Right atrium auricular region (tissue), 2 donors: ENCODE results near the gene ALG6. TPM values are rescaled to one million over a fixed set of nuclear protein-coding genes. Genes with fewer than 3 reads are reported as not detected.

Source experiments
- DNase-seq: peaks from one replicate; pipeline ENCODE4 v3.0.0-alpha.2; 2019; ENCODE audit warnings: low spot score
- H3K27ac ChIP-seq, 2 donors: fragments of 200-600 bp; sonication (generic); 1 replicate in 1 of 2; 2 replicates in 1 of 2; pipeline ENCODE4 v1.5.1; 2016 to 2019
- H3K27me3 ChIP-seq, 2 donors: fragments of 200-600 bp; sonication (generic); one replicate each; pipeline versions ENCODE4 v1.5.1 to v1.6.0; 2017 to 2019
- H3K36me3 ChIP-seq: fragments of 200-600 bp; sonication (generic); one replicate; pipeline ENCODE4 v1.5.1; 2016
- H3K4me1 ChIP-seq, 2 donors: fragments of 200-600 bp; sonication (generic); one replicate each; pipeline versions ENCODE4 v1.5.1 to v1.6.0; 2017 to 2019
- H3K4me3 ChIP-seq, 2 donors: fragments of 200-600 bp; sonication (generic); 1 replicate in 1 of 2; 2 replicates in 1 of 2; pipeline ENCODE4 v1.5.1; 2017 to 2019; ENCODE audit warnings: mild to moderate bottlenecking in 1 of 2, moderate library complexity in 1 of 2
- H3K9me3 ChIP-seq, 2 donors: fragments of 200-600 bp; sonication (generic); one replicate each; pipeline ENCODE4 v1.5.1; 2019
- total RNA-seq, 2 donors: library from RNA; depleted of rRNA; stranded (reverse); fragments of >200 nt; gene quantifications; one replicate each; pipeline ENCODE4 v1.1.0, GENCODE V29; 2016
- TF ChIP-seq, protein P1 (sequence below), 2 donors: fragments of 200-600 bp; sonication (generic); IDR thresholded peaks; one replicate each; pipeline ENCODE4 v1.5.1; 2019; ENCODE audit warnings: antibody characterized with exemption in 2 of 2

ALG6 gene
- total RNA-seq, 2 donors from 2014 or later: 4.1 to 4.7 TPM

DNA sequence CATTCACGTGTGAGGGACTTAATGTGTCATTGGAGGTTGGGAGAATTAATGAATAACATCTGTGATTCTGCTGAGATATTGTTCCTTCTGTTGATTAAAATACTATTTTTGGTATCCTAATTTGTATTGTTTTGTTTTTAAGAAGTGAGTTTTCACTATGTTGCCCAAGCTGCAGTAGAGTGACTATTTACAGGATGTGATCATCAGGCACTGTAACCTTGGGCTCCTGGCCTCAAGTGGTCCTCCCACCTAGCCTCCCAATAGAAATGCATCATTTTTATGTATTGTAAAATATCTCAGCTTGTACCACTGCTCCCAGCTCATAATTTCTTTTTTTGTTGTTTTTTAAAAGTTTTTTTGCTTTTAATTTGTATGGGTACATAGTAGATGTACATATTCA, 14.3 kb downstream of the ALG6 start:
- no peak overlapping the region for H3K27ac ChIP-seq
- no peaks in the 10 kb centered on the region for H3K27me3 ChIP-seq
- no peak overlapping the region for H3K4me3 ChIP-seq
- H3K36me3 ChIP-seq: no peaks in the 10 kb centered on the region
- TF ChIP-seq, protein P1, sequence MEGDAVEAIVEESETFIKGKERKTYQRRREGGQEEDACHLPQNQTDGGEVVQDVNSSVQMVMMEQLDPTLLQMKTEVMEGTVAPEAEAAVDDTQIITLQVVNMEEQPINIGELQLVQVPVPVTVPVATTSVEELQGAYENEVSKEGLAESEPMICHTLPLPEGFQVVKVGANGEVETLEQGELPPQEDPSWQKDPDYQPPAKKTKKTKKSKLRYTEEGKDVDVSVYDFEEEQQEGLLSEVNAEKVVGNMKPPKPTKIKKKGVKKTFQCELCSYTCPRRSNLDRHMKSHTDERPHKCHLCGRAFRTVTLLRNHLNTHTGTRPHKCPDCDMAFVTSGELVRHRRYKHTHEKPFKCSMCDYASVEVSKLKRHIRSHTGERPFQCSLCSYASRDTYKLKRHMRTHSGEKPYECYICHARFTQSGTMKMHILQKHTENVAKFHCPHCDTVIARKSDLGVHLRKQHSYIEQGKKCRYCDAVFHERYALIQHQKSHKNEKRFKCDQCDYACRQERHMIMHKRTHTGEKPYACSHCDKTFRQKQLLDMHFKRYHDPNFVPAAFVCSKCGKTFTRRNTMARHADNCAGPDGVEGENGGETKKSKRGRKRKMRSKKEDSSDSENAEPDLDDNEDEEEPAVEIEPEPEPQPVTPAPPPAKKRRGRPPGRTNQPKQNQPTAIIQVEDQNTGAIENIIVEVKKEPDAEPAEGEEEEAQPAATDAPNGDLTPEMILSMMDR (IDR thresholded peaks at IDR 0.05): no peak
- no peak for DNase-seq
- no peaks in the 10 kb centered on the region for H3K4me1 ChIP-seq
- no peaks in the 10 kb centered on the region for H3K9me3 ChIP-seq

DNA sequence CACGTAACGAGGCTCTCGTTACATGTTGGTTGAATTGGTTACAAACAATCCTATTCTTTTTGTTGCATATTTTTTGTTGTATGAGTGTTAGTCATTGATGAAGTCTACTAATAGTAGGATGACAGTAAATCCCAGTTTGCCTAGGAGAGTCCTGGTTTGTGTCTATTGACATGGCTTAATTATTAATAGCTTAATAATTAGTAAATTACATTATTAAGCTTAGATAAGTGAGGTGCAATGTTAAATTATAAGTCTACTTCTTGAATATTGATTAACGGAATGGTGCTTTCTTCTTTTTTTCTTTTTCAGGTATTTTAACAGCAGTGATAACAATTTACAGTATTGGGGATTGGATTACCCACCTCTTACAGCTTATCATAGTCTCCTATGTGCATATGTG, 34.5 kb downstream of the ALG6 start:
- Histone ChIP-seq H3K4me1 (no peaks in the 10 kb centered on the region), H3K36me3 (no peaks in the 10 kb centered on the region), H3K9me3 (no peaks in the 10 kb centered on the region), H3K27ac (no peak overlapping the region), H3K27me3 (no peaks in the 10 kb centered on the region), H3K4me3 (no peak overlapping the region)
- TF ChIP-seq, protein P1 (IDR thresholded peaks at IDR 0.05): no peak
- DNase-seq: no peak

DNA sequence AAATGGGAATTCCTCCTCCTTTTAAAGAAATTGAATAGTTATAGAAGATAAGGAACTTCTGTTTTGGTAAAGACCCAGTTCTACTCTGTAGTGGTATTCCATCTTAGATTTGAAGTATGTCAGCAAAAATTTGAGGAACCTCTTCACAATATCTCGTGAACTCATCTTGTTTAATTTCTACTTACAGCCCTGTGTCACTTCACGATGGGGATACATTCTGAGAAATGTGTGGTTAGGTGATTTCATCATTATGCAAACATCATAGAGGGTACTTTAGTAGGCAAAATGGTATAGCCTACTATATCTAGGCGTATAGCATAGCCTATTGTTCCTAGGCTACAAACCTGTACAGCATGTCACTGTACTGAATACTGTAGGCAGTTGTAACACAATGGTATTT, 36.0 kb downstream of the ALG6 start:
- Histone ChIP-seq H3K9me3 (no peaks in the 10 kb centered on the region), H3K4me1 (no peaks in the 10 kb centered on the region), H3K36me3 (no peaks in the 10 kb centered on the region), H3K27ac (no peak overlapping the region), H3K4me3 (no peak overlapping the region), H3K27me3 (no peaks in the 10 kb centered on the region)
- no peak for DNase-seq
- TF ChIP-seq, protein P1 (IDR thresholded peaks at IDR 0.05): no peak

DNA sequence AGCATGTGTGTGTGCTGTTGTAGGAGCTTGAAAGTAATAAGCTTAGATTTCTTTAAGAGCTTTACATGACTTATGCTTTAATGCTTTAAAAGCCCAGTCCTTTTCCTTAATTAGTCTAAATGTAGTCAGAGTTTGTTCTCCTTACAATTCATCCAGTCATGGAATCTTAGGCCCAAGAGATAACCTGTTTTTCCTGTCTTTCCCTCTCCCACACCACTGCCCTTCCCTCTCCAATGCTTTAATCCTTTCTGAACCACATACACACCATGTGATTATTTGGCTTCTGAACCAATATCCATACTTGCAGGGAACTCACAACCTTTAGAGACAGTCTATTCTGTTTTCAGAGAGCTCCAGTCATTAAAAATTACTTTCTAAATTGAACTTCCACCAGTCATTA, 37.6 kb downstream of the ALG6 start:
- no peaks in the 10 kb centered on the region for H3K4me1 ChIP-seq
- H3K27ac ChIP-seq: no peak overlapping the region
- TF ChIP-seq, protein P1 (IDR thresholded peaks at IDR 0.05): no peak
- no peak overlapping the region for H3K4me3 ChIP-seq
- no peaks in the 10 kb centered on the region for H3K36me3 ChIP-seq
- no peak for DNase-seq
- no peaks in the 10 kb centered on the region for H3K27me3 ChIP-seq
- H3K9me3 ChIP-seq: no peaks in the 10 kb centered on the region

DNA sequence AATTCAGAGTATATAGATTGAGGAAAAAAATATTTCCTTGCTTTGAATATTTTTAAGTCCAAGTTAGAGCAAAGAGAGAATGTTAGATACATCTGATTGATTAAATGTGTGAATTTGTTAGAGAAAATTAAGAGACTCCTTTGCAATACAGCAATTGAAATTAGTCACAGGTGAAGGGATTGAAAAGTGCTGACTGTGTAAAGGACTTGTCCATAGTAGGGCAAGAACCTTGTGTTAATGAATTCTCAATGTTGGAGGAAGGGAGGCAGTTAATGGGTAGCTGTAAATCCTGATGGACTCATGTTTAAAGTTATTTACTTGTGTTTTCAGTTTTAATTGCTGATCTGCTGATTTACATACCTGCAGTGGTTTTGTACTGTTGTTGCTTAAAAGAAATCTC, 38.6 kb downstream of the ALG6 start:
- H3K27ac ChIP-seq: no peak overlapping the region
- H3K4me1 ChIP-seq: no peaks in the 10 kb centered on the region
- H3K9me3 ChIP-seq: no peaks in the 10 kb centered on the region
- DNase-seq: no peak
- H3K36me3 ChIP-seq: no peaks in the 10 kb centered on the region
- TF ChIP-seq, protein P1 (IDR thresholded peaks at IDR 0.05): no peak
- H3K27me3 ChIP-seq: no peaks in the 10 kb centered on the region
- H3K4me3 ChIP-seq: no peak overlapping the region

DNA sequence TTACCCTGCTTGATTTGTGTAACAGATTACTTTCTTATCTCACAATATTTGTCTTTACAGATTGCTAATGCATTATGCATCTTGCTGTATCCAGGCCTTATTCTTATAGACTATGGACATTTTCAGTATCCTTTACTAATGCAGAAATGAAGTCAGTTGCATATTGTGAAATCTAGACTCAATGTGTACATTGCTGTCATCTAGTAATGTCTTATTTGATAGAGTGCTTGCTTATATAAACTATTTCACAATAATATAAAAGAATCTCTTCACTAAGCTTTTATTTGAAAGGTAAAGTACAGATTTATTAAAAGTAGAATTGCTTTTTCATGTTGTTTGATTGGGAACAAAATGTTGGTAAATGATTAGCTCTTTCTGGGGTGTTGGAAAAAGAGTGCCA, 39.6 kb downstream of the ALG6 start:
- no peaks in the 10 kb centered on the region for H3K4me1 ChIP-seq

More for the DNA sequence above, 39.6 kb downstream of the ALG6 start:
- no peaks in the 10 kb centered on the region for H3K27me3 ChIP-seq
- no peak for DNase-seq
- H3K9me3 ChIP-seq: no peaks in the 10 kb centered on the region
- H3K27ac ChIP-seq: no peak overlapping the region
- TF ChIP-seq, protein P1 (IDR thresholded peaks at IDR 0.05): no peak
- H3K36me3 ChIP-seq: no peaks in the 10 kb centered on the region
- no peak overlapping the region for H3K4me3 ChIP-seq
